ENCODE data around the gene KCNB1. TPM values are rescaled to one million over a fixed set of nuclear protein-coding genes. Genes with fewer than 3 reads are reported as not detected.

The KCNB1 gene
- polyA plus RNA-seq, 2 donors, result 0.33 to 0.49 TPM

DNA sequence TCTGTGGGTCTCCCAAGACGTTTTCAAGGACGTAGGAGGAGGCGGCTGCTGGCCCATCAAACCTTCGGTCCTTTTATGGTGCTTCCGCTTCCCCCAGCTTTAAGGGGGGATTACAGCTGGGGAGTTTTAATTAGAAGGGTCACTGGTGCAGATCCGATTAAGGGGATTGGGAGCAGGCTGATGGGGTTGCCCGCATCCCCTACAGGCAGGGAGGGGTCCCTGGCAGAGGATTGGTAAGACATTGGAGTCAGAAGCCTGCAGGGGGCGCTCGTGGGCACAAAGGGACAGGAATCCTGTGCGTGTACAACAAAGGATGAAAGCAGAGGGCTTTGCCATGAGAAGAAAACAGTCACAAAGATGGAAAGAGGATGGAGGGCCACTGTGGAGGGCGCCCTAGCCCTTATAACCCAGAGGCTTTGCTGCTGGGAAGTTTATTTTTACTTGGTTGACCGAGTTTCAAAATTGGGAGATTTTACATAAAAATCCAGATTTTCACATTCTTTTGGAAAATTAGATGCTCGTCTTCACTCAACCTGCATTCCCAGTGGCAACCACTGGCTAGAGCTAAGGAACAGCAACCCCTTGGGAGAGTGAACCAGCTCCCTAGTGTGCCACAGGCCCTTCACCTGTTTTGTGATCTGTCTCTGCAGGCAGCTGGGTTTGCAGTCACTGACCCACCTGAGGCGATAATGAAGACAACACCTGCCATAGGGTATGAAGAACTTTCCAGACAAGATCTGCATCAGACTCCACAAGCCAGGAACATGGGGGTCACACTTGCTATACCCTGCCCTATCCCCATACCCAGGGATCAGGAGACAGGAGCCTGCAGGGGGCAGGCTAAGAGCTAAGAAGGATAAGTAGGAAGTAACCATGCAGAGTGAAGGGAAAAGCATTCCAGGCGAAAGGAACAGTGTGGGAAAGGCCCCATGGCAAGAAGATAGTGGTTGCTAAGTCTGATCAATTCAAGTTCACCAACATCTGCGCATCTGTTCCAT lies 97.7 kb downstream of the KCNB1 start:
- Histone ChIP-seq H3K4me1 (ENCODE audit: control insufficient read depth in 2 of 2, insufficient read depth in 2 of 2, low read length in 1 of 2) (peaks cover 0 to 3% of the 10 kb centered on the region in 2 donors), H3K27me3 (ENCODE audit: control insufficient read depth in 1 of 2, insufficient read depth in 2 of 2, low read length in 2 of 2) (no peaks in the 10 kb centered on the region)
- WGBS, 2 donors, result 54 to 56% methylated on average over 16 of the region's 16 CpGs

DNA sequence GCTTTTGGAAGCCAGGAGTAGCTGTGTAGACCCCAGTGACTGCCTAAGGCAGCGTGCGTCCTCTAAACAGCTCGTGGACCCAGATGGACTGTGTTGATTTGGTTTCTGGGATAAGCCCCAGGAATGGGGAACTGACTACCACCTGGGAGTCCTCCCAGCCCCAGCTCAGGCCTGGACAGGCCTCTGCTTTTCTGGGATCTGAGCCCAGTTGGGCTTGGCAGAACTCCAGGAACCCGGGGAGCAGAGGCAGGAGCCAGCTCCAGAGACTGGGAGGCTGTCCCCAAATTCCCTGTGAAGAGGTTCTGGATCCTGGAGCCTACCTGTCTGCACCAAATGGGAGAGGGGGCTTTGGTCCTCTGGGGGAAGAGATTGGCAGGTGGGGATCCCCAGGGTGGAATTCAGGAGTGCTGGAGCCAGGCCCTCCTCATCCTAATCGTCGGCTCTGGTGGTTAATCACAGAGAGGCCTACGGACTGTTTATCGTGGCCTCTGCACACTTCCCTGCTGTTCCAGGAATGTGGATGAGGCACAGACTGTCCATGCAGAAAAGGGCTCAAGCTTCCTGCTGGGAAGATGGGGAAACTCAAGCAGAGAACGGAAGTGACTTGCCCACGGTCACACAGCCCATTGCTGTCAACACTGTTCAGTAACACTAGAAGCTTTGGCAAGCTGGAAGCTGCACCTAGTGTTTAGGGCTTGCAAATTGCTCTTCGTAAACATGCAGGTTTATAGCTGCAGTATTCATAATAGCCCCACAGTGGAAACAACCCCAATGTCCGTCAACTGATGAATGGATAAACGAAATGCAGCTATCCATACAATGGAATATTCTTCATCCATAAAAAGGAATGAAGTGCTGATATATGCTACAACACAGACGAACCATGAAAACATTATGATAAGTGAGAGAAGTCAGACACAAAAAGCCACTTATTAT lies 100.6 kb downstream of the KCNB1 start:
- Histone ChIP-seq H3K36me3 (ENCODE audit: control insufficient read depth in 2 of 2, insufficient read depth in 2 of 2, low read length in 1 of 2) (no peaks in the 10 kb centered on the region), H3K4me3 (ENCODE audit: low read depth in 1 of 2, low read length in 2 of 2) (no peak overlapping the region), H3K27ac (ENCODE audit: low read depth in 2 of 2, low read length in 1 of 2) (peak overlapping the region; percentile 36 to 38), H3K4me1 (ENCODE audit: control insufficient read depth in 2 of 2, insufficient read depth in 2 of 2, low read length in 1 of 2) (peaks cover 0 to under 1% of the 10 kb centered on the region in 2 donors), H3K9me3 (ENCODE audit: control insufficient read depth in 2 of 2, insufficient read depth in 1 of 2, low read depth in 1 of 2, low read length in 1 of 2) (no peaks in the 10 kb centered on the region), H3K27me3 (ENCODE audit: control insufficient read depth in 1 of 2, insufficient read depth in 2 of 2, low read length in 2 of 2) (no peaks in the 10 kb centered on the region)
- 47 to 48% methylated on average over 14 of the region's 14 CpGs for WGBS, 2 donors

More for the DNA sequence above, 97.7 kb downstream of the KCNB1 start:
- Histone ChIP-seq H3K27ac (ENCODE audit: low read depth in 2 of 2, low read length in 1 of 2) (peak overlapping the region in 1 of 2 donors; percentile 14), H3K4me3 (ENCODE audit: low read depth in 1 of 2, low read length in 2 of 2) (no peak overlapping the region), H3K36me3 (ENCODE audit: control insufficient read depth in 2 of 2, insufficient read depth in 2 of 2, low read length in 1 of 2) (no peaks in the 10 kb centered on the region), H3K9me3 (ENCODE audit: control insufficient read depth in 2 of 2, insufficient read depth in 1 of 2, low read depth in 1 of 2, low read length in 1 of 2) (no peaks in the 10 kb centered on the region)

DNA sequence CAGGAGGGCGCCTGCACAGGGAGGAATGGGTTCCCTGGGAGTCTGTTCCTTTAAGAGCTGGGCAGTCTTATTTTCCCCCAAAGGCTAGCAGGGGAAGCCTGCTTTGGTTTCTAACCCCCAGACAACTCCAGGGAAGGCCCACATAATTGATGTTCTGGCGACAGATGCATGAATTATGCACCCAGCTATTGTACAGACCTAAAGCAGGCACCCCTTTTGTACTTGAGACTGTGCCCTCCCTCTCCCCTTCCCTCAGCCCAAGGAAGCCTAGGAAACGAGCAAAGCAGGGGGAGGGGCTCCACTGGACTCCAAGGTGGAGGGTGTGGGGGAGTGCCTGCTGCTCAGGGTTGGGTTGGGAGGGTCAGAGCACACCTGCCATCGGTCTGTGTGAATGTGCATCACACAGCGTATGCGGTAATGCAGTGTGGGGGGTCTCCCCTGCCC lies 102.1 kb downstream of the KCNB1 start:
- Histone ChIP-seq H3K36me3 (ENCODE audit: control insufficient read depth in 2 of 2, insufficient read depth in 2 of 2, low read length in 1 of 2) (no peaks in the 10 kb centered on the region), H3K27me3 (ENCODE audit: control insufficient read depth in 1 of 2, insufficient read depth in 2 of 2, low read length in 2 of 2) (no peaks in the 10 kb centered on the region), H3K9me3 (ENCODE audit: control insufficient read depth in 2 of 2, insufficient read depth in 1 of 2, low read depth in 1 of 2, low read length in 1 of 2) (no peaks in the 10 kb centered on the region), H3K4me1 (ENCODE audit: control insufficient read depth in 2 of 2, insufficient read depth in 2 of 2, low read length in 1 of 2) (no peaks in the 10 kb centered on the region), H3K27ac (ENCODE audit: low read depth in 2 of 2, low read length in 1 of 2) (no peak overlapping the region), H3K4me3 (ENCODE audit: low read depth in 1 of 2, low read length in 2 of 2) (no peak overlapping the region)
- 56 to 57% methylated on average over 6 of the region's 6 CpGs for WGBS, 2 donors

DNA sequence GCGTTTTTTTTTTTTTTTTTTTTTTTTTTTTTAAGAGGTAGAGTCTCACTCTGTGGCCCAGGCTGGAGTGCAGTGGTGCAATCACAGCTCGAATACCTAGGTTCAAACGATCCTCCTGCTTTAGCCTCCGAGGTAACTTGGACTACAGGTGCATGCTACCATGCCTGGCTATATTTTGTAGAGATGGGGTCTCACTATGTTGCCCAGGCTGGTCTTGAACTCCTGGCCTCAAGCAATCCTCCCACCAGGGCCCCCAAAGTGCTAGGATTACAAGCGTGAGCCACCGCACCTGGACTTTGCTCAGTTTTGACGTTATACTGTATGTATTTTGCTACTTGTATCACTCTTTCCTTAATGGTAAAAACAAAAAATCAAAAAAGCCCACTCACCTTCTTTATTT lies 103.1 kb downstream of the KCNB1 start:
- no peak overlapping the region for H3K4me3 ChIP-seq (ENCODE audit: low read depth in 1 of 2, low read length in 2 of 2)
- no peaks in the 10 kb centered on the region for H3K36me3 ChIP-seq (ENCODE audit: control insufficient read depth in 2 of 2, insufficient read depth in 2 of 2, low read length in 1 of 2)
- H3K9me3 ChIP-seq (ENCODE audit: control insufficient read depth in 2 of 2, insufficient read depth in 1 of 2, low read depth in 1 of 2, low read length in 1 of 2), result no peaks in the 10 kb centered on the region
- no peaks in the 10 kb centered on the region for H3K27me3 ChIP-seq (ENCODE audit: control insufficient read depth in 1 of 2, insufficient read depth in 2 of 2, low read length in 2 of 2)
- WGBS, 2 donors, result 78 to 80% methylated on average over 7 of the region's 7 CpGs
- H3K4me1 ChIP-seq (ENCODE audit: control insufficient read depth in 2 of 2, insufficient read depth in 2 of 2, low read length in 1 of 2), result no peaks in the 10 kb centered on the region
- H3K27ac ChIP-seq (ENCODE audit: low read depth in 2 of 2, low read length in 1 of 2), result no peak overlapping the region

DNA sequence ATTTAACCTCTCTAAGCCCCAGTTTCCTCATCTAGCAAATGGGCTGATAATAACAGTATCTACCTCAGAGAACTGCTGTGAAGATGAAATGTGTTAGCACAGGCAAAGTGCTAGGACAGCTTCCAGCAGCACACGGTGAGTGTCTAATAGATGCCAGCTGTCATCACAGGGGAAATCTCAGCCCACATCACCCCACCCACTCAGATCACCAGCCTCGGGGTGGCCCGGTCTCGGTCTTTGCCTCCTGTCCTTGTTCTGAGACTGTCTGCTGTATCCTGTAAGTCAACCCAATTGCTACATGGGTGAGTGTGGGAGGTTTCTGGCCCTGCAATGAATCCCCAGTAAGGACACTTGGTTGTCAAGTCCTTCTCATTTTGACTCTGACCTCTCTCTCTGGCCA lies 105.1 kb downstream of the KCNB1 start:
- no peaks in the 10 kb centered on the region for H3K4me1 ChIP-seq (ENCODE audit: control insufficient read depth in 2 of 2, insufficient read depth in 2 of 2, low read length in 1 of 2)
- no peaks in the 10 kb centered on the region for H3K9me3 ChIP-seq (ENCODE audit: control insufficient read depth in 2 of 2, insufficient read depth in 1 of 2, low read depth in 1 of 2, low read length in 1 of 2)
- H3K27me3 ChIP-seq (ENCODE audit: control insufficient read depth in 1 of 2, insufficient read depth in 2 of 2, low read length in 2 of 2), result no peaks in the 10 kb centered on the region
- WGBS, 2 donors, result 38 to 48% methylated on average over 4 of the region's 4 CpGs
- H3K36me3 ChIP-seq (ENCODE audit: control insufficient read depth in 2 of 2, insufficient read depth in 2 of 2, low read length in 1 of 2), result no peaks in the 10 kb centered on the region
- H3K4me3 ChIP-seq (ENCODE audit: low read depth in 1 of 2, low read length in 2 of 2), result no peak overlapping the region
- no peak overlapping the region for H3K27ac ChIP-seq (ENCODE audit: low read depth in 2 of 2, low read length in 1 of 2)

DNA sequence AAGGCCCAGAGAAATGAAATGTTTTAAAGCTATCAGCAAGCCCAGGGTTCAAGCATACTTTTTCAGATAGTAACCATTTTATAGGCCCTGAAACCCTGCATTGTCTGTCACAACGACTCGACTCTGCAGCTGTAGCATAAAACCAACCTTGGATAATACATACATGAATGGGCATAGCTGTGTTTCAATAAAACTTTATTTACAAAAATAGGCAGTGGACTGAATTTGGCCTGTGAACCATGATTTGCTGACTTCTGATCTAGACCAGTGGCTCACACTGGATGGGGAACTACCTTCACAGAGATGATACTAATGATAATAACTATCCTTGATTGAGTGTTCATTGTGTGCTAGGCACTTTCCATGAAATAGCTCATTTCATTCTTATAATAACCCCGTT lies 107.3 kb downstream of the KCNB1 start:
- 92 to 94% methylated on average over 3 of the region's 3 CpGs for WGBS, 2 donors
- no peak overlapping the region for H3K27ac ChIP-seq (ENCODE audit: low read depth in 2 of 2, low read length in 1 of 2)
- H3K36me3 ChIP-seq (ENCODE audit: control insufficient read depth in 2 of 2, insufficient read depth in 2 of 2, low read length in 1 of 2), result no peaks in the 10 kb centered on the region
- H3K9me3 ChIP-seq (ENCODE audit: control insufficient read depth in 2 of 2, insufficient read depth in 1 of 2, low read depth in 1 of 2, low read length in 1 of 2), result no peaks in the 10 kb centered on the region
- H3K4me1 ChIP-seq (ENCODE audit: control insufficient read depth in 2 of 2, insufficient read depth in 2 of 2, low read length in 1 of 2), result no peaks in the 10 kb centered on the region
- no peaks in the 10 kb centered on the region for H3K27me3 ChIP-seq (ENCODE audit: control insufficient read depth in 1 of 2, insufficient read depth in 2 of 2, low read length in 2 of 2)
- H3K4me3 ChIP-seq (ENCODE audit: low read depth in 1 of 2, low read length in 2 of 2), result no peak overlapping the region

DNA sequence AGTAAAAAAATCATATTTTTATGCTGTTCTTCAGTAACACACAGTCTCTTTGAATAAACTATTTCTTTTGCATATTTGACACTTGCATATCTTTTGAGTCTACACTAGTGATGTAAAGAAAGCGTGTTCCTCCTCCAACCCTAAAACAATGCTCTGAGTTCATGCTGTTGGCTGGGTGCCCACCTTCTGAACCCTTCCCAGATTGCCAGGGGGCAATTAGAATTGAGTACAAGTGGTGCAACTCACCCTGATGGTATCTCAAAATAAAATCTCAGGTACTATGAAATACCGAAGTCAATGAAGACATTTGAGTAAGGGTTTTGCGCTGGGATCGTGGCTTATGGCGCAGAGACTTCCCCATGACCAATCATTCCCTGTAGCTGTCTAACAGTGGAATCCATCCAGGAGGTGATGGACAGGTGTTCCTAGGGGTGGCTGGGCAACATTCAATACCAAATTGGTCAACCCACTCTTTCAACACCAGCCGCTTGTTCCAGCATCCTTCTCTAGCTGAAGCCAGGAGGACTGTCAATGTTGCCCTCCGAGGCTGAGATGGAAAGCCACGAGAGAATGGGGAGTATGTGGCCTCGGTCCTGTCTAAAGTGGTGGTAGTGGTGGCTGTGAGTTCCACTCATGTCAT lies 110.3 kb downstream of the KCNB1 start:
- no peaks in the 10 kb centered on the region for H3K4me1 ChIP-seq (ENCODE audit: control insufficient read depth in 2 of 2, insufficient read depth in 2 of 2, low read length in 1 of 2)
- H3K4me3 ChIP-seq (ENCODE audit: low read depth in 1 of 2, low read length in 2 of 2), result no peak overlapping the region
- 79 to 85% methylated on average over 9 of the region's 9 CpGs for WGBS, 2 donors
- H3K36me3 ChIP-seq (ENCODE audit: control insufficient read depth in 2 of 2, insufficient read depth in 2 of 2, low read length in 1 of 2), result no peaks in the 10 kb centered on the region
- H3K9me3 ChIP-seq (ENCODE audit: control insufficient read depth in 2 of 2, insufficient read depth in 1 of 2, low read depth in 1 of 2, low read length in 1 of 2), result no peaks in the 10 kb centered on the region
- H3K27me3 ChIP-seq (ENCODE audit: control insufficient read depth in 1 of 2, insufficient read depth in 2 of 2, low read length in 2 of 2), result no peaks in the 10 kb centered on the region
- H3K27ac ChIP-seq (ENCODE audit: low read depth in 2 of 2, low read length in 1 of 2), result no peak overlapping the region

DNA sequence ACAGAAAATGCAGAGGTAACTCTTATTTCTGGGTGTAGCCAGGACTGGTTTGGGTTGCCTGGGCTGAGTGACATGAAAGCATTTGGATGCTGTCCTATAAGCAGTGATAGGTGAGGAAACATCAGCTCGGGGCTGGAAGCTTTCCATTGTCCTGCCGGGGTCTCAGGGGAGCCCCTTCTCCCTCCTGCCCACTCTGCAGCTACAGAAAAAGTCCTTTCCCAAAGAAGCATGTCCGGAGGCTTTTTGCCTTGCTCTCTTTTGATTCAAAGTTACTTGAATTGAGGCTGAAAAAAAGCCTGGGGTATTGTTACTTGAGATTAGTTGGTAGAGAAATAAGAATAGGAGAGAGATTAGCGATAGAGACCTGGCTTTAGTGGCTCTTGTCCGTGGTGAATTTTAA lies 113.9 kb downstream of the KCNB1 start:
- no peak overlapping the region for H3K4me3 ChIP-seq (ENCODE audit: low read depth in 1 of 2, low read length in 2 of 2)
- no peak overlapping the region for H3K27ac ChIP-seq (ENCODE audit: low read depth in 2 of 2, low read length in 1 of 2)
- 49 to 51% methylated on average over 5 of the region's 5 CpGs for WGBS, 2 donors
- H3K36me3 ChIP-seq (ENCODE audit: control insufficient read depth in 2 of 2, insufficient read depth in 2 of 2, low read length in 1 of 2), result no peaks in the 10 kb centered on the region
- no peaks in the 10 kb centered on the region for H3K27me3 ChIP-seq (ENCODE audit: control insufficient read depth in 1 of 2, insufficient read depth in 2 of 2, low read length in 2 of 2)
- no peaks in the 10 kb centered on the region for H3K4me1 ChIP-seq (ENCODE audit: control insufficient read depth in 2 of 2, insufficient read depth in 2 of 2, low read length in 1 of 2)
- no peaks in the 10 kb centered on the region for H3K9me3 ChIP-seq (ENCODE audit: control insufficient read depth in 2 of 2, insufficient read depth in 1 of 2, low read depth in 1 of 2, low read length in 1 of 2)

DNA sequence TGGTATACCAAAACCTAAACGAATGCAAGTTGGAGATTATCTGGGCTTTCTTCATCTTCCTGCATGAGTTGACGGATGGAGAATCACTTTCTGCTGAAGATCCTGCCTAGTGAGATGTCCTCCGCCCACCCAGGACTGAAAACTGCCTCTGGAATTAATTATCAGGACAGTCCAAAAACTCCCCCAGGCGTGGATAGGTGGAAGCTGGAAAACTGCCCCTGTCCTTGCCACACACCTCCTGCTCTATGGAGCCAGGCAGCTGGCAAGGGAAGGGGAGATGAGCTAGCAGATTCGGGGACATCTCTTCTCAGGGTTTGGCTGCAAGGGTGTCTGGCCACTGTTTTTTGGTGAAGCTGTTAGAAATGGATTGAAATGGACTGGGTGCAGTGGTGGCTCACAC lies 115.4 kb downstream of the KCNB1 start:
- 61 to 64% methylated on average over 5 of the region's 5 CpGs for WGBS, 2 donors
- no peaks in the 10 kb centered on the region for H3K36me3 ChIP-seq (ENCODE audit: control insufficient read depth in 2 of 2, insufficient read depth in 2 of 2, low read length in 1 of 2)
- H3K27ac ChIP-seq (ENCODE audit: low read depth in 2 of 2, low read length in 1 of 2), result no peak overlapping the region
- no peak overlapping the region for H3K4me3 ChIP-seq (ENCODE audit: low read depth in 1 of 2, low read length in 2 of 2)
- no peaks in the 10 kb centered on the region for H3K9me3 ChIP-seq (ENCODE audit: control insufficient read depth in 2 of 2, insufficient read depth in 1 of 2, low read depth in 1 of 2, low read length in 1 of 2)
- H3K4me1 ChIP-seq (ENCODE audit: control insufficient read depth in 2 of 2, insufficient read depth in 2 of 2, low read length in 1 of 2), result no peaks in the 10 kb centered on the region
- no peaks in the 10 kb centered on the region for H3K27me3 ChIP-seq (ENCODE audit: control insufficient read depth in 1 of 2, insufficient read depth in 2 of 2, low read length in 2 of 2)
